H9 (cell line): ENCODE measurements around the gene KAT6B. TPM values are rescaled to one million over a fixed set of nuclear protein-coding genes. Genes with fewer than 3 reads are reported as not detected.

Experiments
- DNase-seq: peaks from one replicate; pipeline ENCODE4 v3.0.0-alpha.2; 2017
- H2AFZ ChIP-seq: one replicate; pipeline ENCODE4 v1.6.1; 2013; ENCODE audit warnings: mild to moderate bottlenecking, low read length, control low read depth, moderate library complexity
- H2AK5ac ChIP-seq: 2 replicates; pipeline ENCODE4 v1.6.1; 2013; ENCODE audit warnings: low read length, control low read depth, mixed read lengths; ENCODE audit not compliant: insufficient read length
- H2BK120ac ChIP-seq: one replicate; pipeline ENCODE4 v1.6.1; 2013; ENCODE audit warnings: low read depth, mild to moderate bottlenecking, low read length, control low read depth, inconsistent platforms; ENCODE audit not compliant: poor library complexity, severe bottlenecking
- H2BK12ac ChIP-seq: 2 replicates; pipeline ENCODE4 v1.6.1; 2013; ENCODE audit warnings: low read length, control low read depth, mixed read lengths, low read depth; ENCODE audit not compliant: insufficient read length
- H2BK15ac ChIP-seq: 2 replicates; pipeline ENCODE4 v1.6.1; 2013; ENCODE audit warnings: low read depth, low read length, control low read depth
- H2BK20ac ChIP-seq: one replicate; pipeline ENCODE4 v1.6.1; 2013; ENCODE audit warnings: low read depth, mild to moderate bottlenecking, low read length, control low read depth, inconsistent platforms; ENCODE audit not compliant: poor library complexity, severe bottlenecking
- H2BK5ac ChIP-seq: 2 replicates; pipeline ENCODE4 v1.6.1; 2013; ENCODE audit warnings: low read length, control low read depth, mixed read lengths; ENCODE audit not compliant: insufficient read length
- H3K14ac ChIP-seq: 2 replicates; pipeline ENCODE4 v1.6.1; 2013; ENCODE audit warnings: low read length, control low read depth; ENCODE audit not compliant: insufficient read depth
- H3K18ac ChIP-seq: 2 replicates; pipeline ENCODE4 v1.6.1; 2013; ENCODE audit warnings: low read depth, mild to moderate bottlenecking, mixed read lengths, low read length, control low read depth; ENCODE audit not compliant: insufficient read length
- H3K23ac ChIP-seq: 2 replicates; pipeline ENCODE4 v1.6.1; 2013; ENCODE audit warnings: low read length, control low read depth, mixed read lengths, low read depth; ENCODE audit not compliant: insufficient read length
- H3K23me2 ChIP-seq: 2 replicates; pipeline ENCODE4 v1.6.1; 2013; ENCODE audit warnings: low read depth, mild to moderate bottlenecking, mixed read lengths, low read length, control low read depth; ENCODE audit not compliant: insufficient read length, poor library complexity, severe bottlenecking
- H3K27ac ChIP-seq: 2 replicates; pipeline ENCODE4 v1.5.1; 2013; ENCODE audit warnings: low read length, control low read depth, mixed read lengths, low read depth; ENCODE audit not compliant: insufficient read length
- H3K27me3 ChIP-seq: 2 replicates; pipeline ENCODE4 v1.6.1; 2013; ENCODE audit warnings: low read length, control low read depth, inconsistent platforms; ENCODE audit not compliant: insufficient read depth
- H3K4ac ChIP-seq: 2 replicates; pipeline ENCODE4 v1.6.1; 2013; ENCODE audit warnings: low read depth, mild to moderate bottlenecking, control low read depth, inconsistent platforms, low read length, moderate library complexity
- H3K4me1 ChIP-seq: 2 replicates; pipeline ENCODE4 v1.6.1; 2013; ENCODE audit warnings: low read length, control low read depth, inconsistent platforms; ENCODE audit not compliant: insufficient read depth
- H3K4me2 ChIP-seq: 2 replicates; pipeline ENCODE4 v1.6.1; 2013; ENCODE audit warnings: low read length, control low read depth, mixed read lengths; ENCODE audit not compliant: insufficient read length, insufficient read depth
- H3K56ac ChIP-seq: 2 replicates; pipeline ENCODE4 v1.6.1; 2013; ENCODE audit warnings: low read depth, mild to moderate bottlenecking, mixed read lengths, low read length, control low read depth; ENCODE audit not compliant: insufficient read length
- H3K79me1 ChIP-seq: 2 replicates; pipeline ENCODE4 v1.6.1; 2013; ENCODE audit warnings: low read depth, mild to moderate bottlenecking, moderate library complexity, low read length, control low read depth, inconsistent platforms; ENCODE audit not compliant: insufficient read depth, poor library complexity, severe bottlenecking
- H3K79me2 ChIP-seq: 2 replicates; pipeline ENCODE4 v1.6.1; 2013; ENCODE audit warnings: low read length, control low read depth, inconsistent platforms; ENCODE audit not compliant: insufficient read depth
- H3K9ac ChIP-seq: 2 replicates; pipeline ENCODE4 v1.6.1; 2013; ENCODE audit warnings: low read length, control low read depth, mixed read lengths; ENCODE audit not compliant: insufficient read length; ENCODE audit errors: extremely low read depth
- H3K9me3 ChIP-seq: one replicate; pipeline ENCODE4 v1.6.1; 2013; ENCODE audit warnings: low read depth, low read length, inconsistent platforms; ENCODE audit not compliant: control insufficient read depth
- H3T11ph ChIP-seq: one replicate; pipeline ENCODE4 v1.6.1; 2013; ENCODE audit warnings: mild to moderate bottlenecking, low read length, control low read depth, inconsistent platforms
- H4K20me1 ChIP-seq: one replicate; pipeline ENCODE4 v1.6.1; 2013; ENCODE audit not compliant: control insufficient read depth, insufficient read length, insufficient read depth
- H4K5ac ChIP-seq: 2 replicates; pipeline ENCODE4 v1.6.1; 2013; ENCODE audit warnings: low read depth, mild to moderate bottlenecking, mixed read lengths, low read length, control low read depth; ENCODE audit not compliant: insufficient read length
- H4K8ac ChIP-seq: replicated peaks from 2 replicates; pipeline ENCODE4 v1.6.1; 2013; ENCODE audit warnings: low read length, control low read depth, mixed read lengths, low read depth; ENCODE audit not compliant: insufficient read length
- H4K91ac ChIP-seq: 2 replicates; pipeline ENCODE4 v1.6.1; 2013; ENCODE audit warnings: low read depth, mild to moderate bottlenecking, moderate library complexity, mixed read lengths, low read length, control low read depth; ENCODE audit not compliant: insufficient read length
- H3K27ac Mint-ChIP-seq, 3 experiments: 2 replicates in 2 of 3; 3 replicates in 1 of 3; pipeline ENCODE4 v1.8.0; 2020 to 2021; ENCODE audit warnings: mixed read lengths in 3 of 3, mild to moderate bottlenecking in 1 of 3, moderate library complexity in 1 of 3
- H3K27me3 Mint-ChIP-seq: 2 replicates; pipeline ENCODE4 v1.8.0; 2021; ENCODE audit warnings: low read depth, mild to moderate bottlenecking, moderate library complexity, mixed read lengths
- H3K36me3 Mint-ChIP-seq, 3 experiments: 2 replicates in 2 of 3; 3 replicates in 1 of 3; pipeline ENCODE4 v1.8.0; 2020 to 2021; ENCODE audit warnings: low read depth in 3 of 3, mixed read lengths in 3 of 3; ENCODE audit not compliant: insufficient read depth in 1 of 3
- H3K4me1 Mint-ChIP-seq, 2 experiments: 2 replicates each; pipeline ENCODE4 v1.8.0; 2020; ENCODE audit warnings: mixed read lengths in 2 of 2
- H3K4me3 Mint-ChIP-seq, 2 experiments: 2 replicates in 1 of 2; 3 replicates in 1 of 2; pipeline ENCODE4 v1.8.0; 2020 to 2021; ENCODE audit warnings: mild to moderate bottlenecking in 2 of 2, mixed read lengths in 2 of 2, moderate library complexity in 1 of 2
- H3K9me3 Mint-ChIP-seq, 2 experiments: 2 replicates in 1 of 2; 3 replicates in 1 of 2; pipeline ENCODE4 v1.8.0; 2020; ENCODE audit warnings: mild to moderate bottlenecking in 2 of 2, mixed read lengths in 2 of 2, moderate library complexity in 1 of 2
- WGBS: extraction: QIAGEN DNeasy Blood & Tissue Kit; methylation state at CpG from one replicate; pipeline ENCODE4 v1.1.7; 2013; ENCODE audit warnings: missing lambda C conversion rate, low lambda C conversion rate, mixed read lengths; ENCODE audit not compliant: insufficient read length; ENCODE audit errors: extremely low coverage; 5-methylcytosine and 5-hydroxymethylcytosine counted together
- total RNA-seq: library from RNA; stranded (reverse); gene quantifications from 2 replicates; pipeline ENCODE4 v1.2.1, GENCODE V29; 2021
- TF ChIP-seq, protein P1 (sequence below): fragments of 200-600 bp; sonication (generic); conservative IDR thresholded peaks from 3 replicates; pipeline ENCODE4 v1.8.0; 2021; ENCODE audit warnings: antibody characterized with exemption, mild to moderate bottlenecking

Gene KAT6B
- total RNA-seq, 1 experiment from 2014 or later = 34.2 TPM

DNA sequence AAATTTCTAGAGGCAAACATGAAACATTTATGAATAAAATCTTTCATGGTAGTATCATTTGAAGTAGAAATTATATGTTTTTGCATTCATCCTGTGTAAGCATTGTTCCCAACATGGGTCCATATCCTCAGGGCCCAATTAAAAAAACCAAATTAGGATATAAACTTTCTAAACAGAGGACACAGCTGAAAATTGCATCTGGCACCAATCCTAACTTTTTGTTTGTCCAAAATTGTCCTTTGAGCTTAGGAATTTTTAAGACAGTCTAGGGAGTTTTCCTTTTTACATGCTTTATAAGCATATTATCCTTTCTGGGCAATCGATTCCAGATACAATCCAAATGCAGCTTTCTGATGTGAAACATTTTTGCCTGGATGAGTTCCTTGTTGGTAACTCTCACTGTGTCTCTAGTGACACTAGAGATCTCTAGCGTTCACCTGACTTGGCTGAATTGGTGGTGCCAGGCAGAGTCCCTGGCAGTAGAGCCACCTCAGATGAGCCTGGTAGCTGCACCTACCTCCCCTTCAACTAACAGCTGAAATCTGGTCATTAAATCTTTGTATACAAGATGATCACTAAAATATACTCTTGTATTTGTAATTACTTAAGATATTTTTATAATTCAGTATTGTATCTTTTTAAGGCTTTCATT, 147.5 kb downstream of the KAT6B start:
- no peak overlapping the region for H3K4me2 ChIP-seq
- Mint-ChIP-seq H3K36me3 (peaks cover 2 to 6% (median 6%) of the 10 kb centered on the region in 3 experiments; a peak in 5 of 7 replicates), H3K4me3 (no peak overlapping the region), H3K9me3 (no peaks in the 10 kb centered on the region), H3K27me3 (no peaks in the 10 kb centered on the region), H3K4me1 (peaks cover 6% of the 10 kb centered on the region in 2 experiments), H3K27ac (no peak overlapping the region)
- H3K4me1 ChIP-seq = no peaks in the 10 kb centered on the region
- no peak overlapping the region for H3K18ac ChIP-seq
- no peak overlapping the region for H2BK5ac ChIP-seq
- DNase-seq = no peak
- H2AK5ac ChIP-seq = no peak overlapping the region
- no peak overlapping the region for H2BK15ac ChIP-seq
- H2BK12ac ChIP-seq = no peak overlapping the region
- no peak overlapping the region for H3K14ac ChIP-seq
- H3K56ac ChIP-seq = no peak overlapping the region
- H4K8ac ChIP-seq = no peak overlapping the region
- no peaks in the 10 kb centered on the region for H3K9me3 ChIP-seq
- no peaks in the 10 kb centered on the region for H3K79me2 ChIP-seq
- no CpG with 5 or more reads among the region's 2 CpGs for WGBS
- H3K9ac ChIP-seq = no peak overlapping the region
- no peak overlapping the region for H2BK20ac ChIP-seq
- TF ChIP-seq, protein P1, sequence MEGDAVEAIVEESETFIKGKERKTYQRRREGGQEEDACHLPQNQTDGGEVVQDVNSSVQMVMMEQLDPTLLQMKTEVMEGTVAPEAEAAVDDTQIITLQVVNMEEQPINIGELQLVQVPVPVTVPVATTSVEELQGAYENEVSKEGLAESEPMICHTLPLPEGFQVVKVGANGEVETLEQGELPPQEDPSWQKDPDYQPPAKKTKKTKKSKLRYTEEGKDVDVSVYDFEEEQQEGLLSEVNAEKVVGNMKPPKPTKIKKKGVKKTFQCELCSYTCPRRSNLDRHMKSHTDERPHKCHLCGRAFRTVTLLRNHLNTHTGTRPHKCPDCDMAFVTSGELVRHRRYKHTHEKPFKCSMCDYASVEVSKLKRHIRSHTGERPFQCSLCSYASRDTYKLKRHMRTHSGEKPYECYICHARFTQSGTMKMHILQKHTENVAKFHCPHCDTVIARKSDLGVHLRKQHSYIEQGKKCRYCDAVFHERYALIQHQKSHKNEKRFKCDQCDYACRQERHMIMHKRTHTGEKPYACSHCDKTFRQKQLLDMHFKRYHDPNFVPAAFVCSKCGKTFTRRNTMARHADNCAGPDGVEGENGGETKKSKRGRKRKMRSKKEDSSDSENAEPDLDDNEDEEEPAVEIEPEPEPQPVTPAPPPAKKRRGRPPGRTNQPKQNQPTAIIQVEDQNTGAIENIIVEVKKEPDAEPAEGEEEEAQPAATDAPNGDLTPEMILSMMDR = no peak
- no peaks in the 10 kb centered on the region for H4K20me1 ChIP-seq
- H3K4ac ChIP-seq = no peak overlapping the region
- no peaks in the 10 kb centered on the region for H3K79me1 ChIP-seq
- no peak overlapping the region for H4K5ac ChIP-seq
- H2BK120ac ChIP-seq = no peak overlapping the region
- no peak overlapping the region for H4K91ac ChIP-seq
- no peaks in the 10 kb centered on the region for H3K27me3 ChIP-seq
- H3T11ph ChIP-seq = no peak overlapping the region
- H3K27ac ChIP-seq = no peak overlapping the region
- no peaks in the 10 kb centered on the region for H3K23me2 ChIP-seq
- no peak overlapping the region for H3K23ac ChIP-seq
- no peak overlapping the region for H2AFZ ChIP-seq
